Right atrium auricular region (tissue), 2 donors: Measurements from ENCODE around the gene UBE2F. TPM values are rescaled to one million over a fixed set of nuclear protein-coding genes. Genes with fewer than 3 reads are reported as not detected.

Experiments
- DNase-seq: peaks from one replicate; pipeline ENCODE4 v3.0.0-alpha.2; 2019; ENCODE audit warnings: low spot score
- H3K27ac ChIP-seq, 2 donors: fragments of 200-600 bp; sonication (generic); 1 replicate in 1 of 2; 2 replicates in 1 of 2; pipeline ENCODE4 v1.5.1; 2016 to 2019
- H3K27me3 ChIP-seq, 2 donors: fragments of 200-600 bp; sonication (generic); one replicate each; pipeline versions ENCODE4 v1.5.1 to v1.6.0; 2017 to 2019
- H3K36me3 ChIP-seq: fragments of 200-600 bp; sonication (generic); one replicate; pipeline ENCODE4 v1.5.1; 2016
- H3K4me1 ChIP-seq, 2 donors: fragments of 200-600 bp; sonication (generic); one replicate each; pipeline versions ENCODE4 v1.5.1 to v1.6.0; 2017 to 2019
- H3K4me3 ChIP-seq, 2 donors: fragments of 200-600 bp; sonication (generic); 1 replicate in 1 of 2; 2 replicates in 1 of 2; pipeline ENCODE4 v1.5.1; 2017 to 2019; ENCODE audit warnings: mild to moderate bottlenecking in 1 of 2, moderate library complexity in 1 of 2
- H3K9me3 ChIP-seq, 2 donors: fragments of 200-600 bp; sonication (generic); one replicate each; pipeline ENCODE4 v1.5.1; 2019
- total RNA-seq, 2 donors: library from RNA; depleted of rRNA; stranded (reverse); fragments of >200 nt; gene quantifications; one replicate each; pipeline ENCODE4 v1.1.0, GENCODE V29; 2016
- TF ChIP-seq, protein P1 (sequence below), 2 donors: fragments of 200-600 bp; sonication (generic); IDR thresholded peaks; one replicate each; pipeline ENCODE4 v1.5.1; 2019; ENCODE audit warnings: antibody characterized with exemption in 2 of 2

Gene UBE2F
- total RNA-seq, 2 donors from 2014 or later: 78.4 to 79.6 TPM

DNA sequence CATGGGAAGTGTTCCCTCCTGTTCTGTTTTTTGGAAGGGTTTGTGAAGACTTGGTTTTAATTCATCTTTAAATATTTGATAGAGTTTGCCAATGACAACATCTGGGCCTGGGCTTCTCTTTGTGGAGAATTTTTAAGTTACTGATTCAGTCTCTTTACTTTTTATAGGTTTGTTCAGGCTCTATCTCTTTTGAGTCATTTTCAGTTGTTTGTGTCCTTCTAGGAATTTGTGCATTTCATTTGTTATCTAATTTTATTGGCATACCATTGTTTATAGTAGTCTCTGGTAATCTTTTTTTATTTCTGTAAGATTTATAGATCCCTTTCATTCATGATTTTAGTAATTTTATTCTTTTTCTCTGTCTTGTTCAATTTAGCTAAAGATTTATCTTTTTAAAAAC, 108.6 kb downstream of the UBE2F start:
- Histone ChIP-seq H3K27ac (no peak overlapping the region), H3K36me3 (peaks cover 14% of the 10 kb centered on the region), H3K9me3 (no peaks in the 10 kb centered on the region), H3K4me3 (no peak overlapping the region), H3K4me1 (no peaks in the 10 kb centered on the region), H3K27me3 (no peaks in the 10 kb centered on the region)
- TF ChIP-seq, protein P1, sequence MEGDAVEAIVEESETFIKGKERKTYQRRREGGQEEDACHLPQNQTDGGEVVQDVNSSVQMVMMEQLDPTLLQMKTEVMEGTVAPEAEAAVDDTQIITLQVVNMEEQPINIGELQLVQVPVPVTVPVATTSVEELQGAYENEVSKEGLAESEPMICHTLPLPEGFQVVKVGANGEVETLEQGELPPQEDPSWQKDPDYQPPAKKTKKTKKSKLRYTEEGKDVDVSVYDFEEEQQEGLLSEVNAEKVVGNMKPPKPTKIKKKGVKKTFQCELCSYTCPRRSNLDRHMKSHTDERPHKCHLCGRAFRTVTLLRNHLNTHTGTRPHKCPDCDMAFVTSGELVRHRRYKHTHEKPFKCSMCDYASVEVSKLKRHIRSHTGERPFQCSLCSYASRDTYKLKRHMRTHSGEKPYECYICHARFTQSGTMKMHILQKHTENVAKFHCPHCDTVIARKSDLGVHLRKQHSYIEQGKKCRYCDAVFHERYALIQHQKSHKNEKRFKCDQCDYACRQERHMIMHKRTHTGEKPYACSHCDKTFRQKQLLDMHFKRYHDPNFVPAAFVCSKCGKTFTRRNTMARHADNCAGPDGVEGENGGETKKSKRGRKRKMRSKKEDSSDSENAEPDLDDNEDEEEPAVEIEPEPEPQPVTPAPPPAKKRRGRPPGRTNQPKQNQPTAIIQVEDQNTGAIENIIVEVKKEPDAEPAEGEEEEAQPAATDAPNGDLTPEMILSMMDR (IDR thresholded peaks at IDR 0.05): no peak
- no peak for DNase-seq

DNA sequence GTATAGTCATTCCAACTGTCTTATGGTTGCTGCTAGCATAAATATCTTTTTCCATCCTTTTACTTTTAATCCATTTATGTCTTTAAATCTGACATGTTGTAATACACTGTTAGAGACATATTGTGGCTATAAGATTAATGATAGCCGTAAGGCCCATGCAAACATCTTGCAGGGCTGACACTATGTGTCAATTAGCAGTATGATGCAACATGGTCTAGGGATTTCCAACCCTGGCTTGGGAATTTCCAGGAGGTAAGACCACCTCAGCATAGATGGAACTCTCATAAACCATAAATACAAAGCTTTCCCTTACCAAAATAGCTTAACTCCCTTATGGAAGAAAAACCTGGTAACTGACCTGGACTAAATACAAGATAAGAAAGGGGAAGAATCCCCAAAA, 110.5 kb downstream of the UBE2F start:
- no peak for DNase-seq
- Histone ChIP-seq H3K27me3 (no peaks in the 10 kb centered on the region), H3K36me3 (peaks cover 14% of the 10 kb centered on the region), H3K27ac (no peak overlapping the region), H3K4me1 (no peaks in the 10 kb centered on the region), H3K9me3 (no peaks in the 10 kb centered on the region), H3K4me3 (no peak overlapping the region)
- TF ChIP-seq, protein P1 (IDR thresholded peaks at IDR 0.05): no peak

- no peaks in the 10 kb centered on the region for H3K9me3 ChIP-seq
- no peak overlapping the region for H3K4me3 ChIP-seq
- H3K36me3 ChIP-seq: peaks cover 20% of the 10 kb centered on the region
- no peaks in the 10 kb centered on the region for H3K27me3 ChIP-seq
- no peaks in the 10 kb centered on the region for H3K4me1 ChIP-seq
- no peak for DNase-seq
- TF ChIP-seq, protein P1 (IDR thresholded peaks at IDR 0.05): no peak
- no peak overlapping the region for H3K27ac ChIP-seq
Measured at GRCh38 chr2:238079874-238080327, 113.1 kb downstream of the UBE2F start.

GRCh38 chr2:238080518-238080917, 113.7 kb downstream of the UBE2F start:
- Histone ChIP-seq H3K27me3 (no peaks in the 10 kb centered on the region), H3K9me3 (no peaks in the 10 kb centered on the region), H3K4me3 (no peak overlapping the region), H3K27ac (no peak overlapping the region), H3K4me1 (no peaks in the 10 kb centered on the region), H3K36me3 (peaks cover 20% of the 10 kb centered on the region)
- peak; percentile 42 for DNase-seq
- TF ChIP-seq, protein P1 (IDR thresholded peaks at IDR 0.05): no peak

GRCh38 chr2:238081150-238081549, 114.3 kb downstream of the UBE2F start:
- H3K4me3 ChIP-seq: no peak overlapping the region
- peaks cover 20% of the 10 kb centered on the region for H3K36me3 ChIP-seq
- no peaks in the 10 kb centered on the region for H3K4me1 ChIP-seq
- H3K27me3 ChIP-seq: no peaks in the 10 kb centered on the region
- no peaks in the 10 kb centered on the region for H3K9me3 ChIP-seq
- TF ChIP-seq, protein P1 (IDR thresholded peaks at IDR 0.05): no peak
- peak; percentile 11 for DNase-seq
- H3K27ac ChIP-seq: no peak overlapping the region

- DNase-seq: peak; percentile 32
- Histone ChIP-seq H3K27me3 (no peaks in the 10 kb centered on the region), H3K4me3 (no peak overlapping the region), H3K9me3 (no peaks in the 10 kb centered on the region), H3K4me1 (no peaks in the 10 kb centered on the region), H3K27ac (no peak overlapping the region), H3K36me3 (peaks cover 20% of the 10 kb centered on the region)
- TF ChIP-seq, protein P1 (IDR thresholded peaks at IDR 0.05): no peak
Measured at GRCh38 chr2:238081561-238081960, 114.7 kb downstream of the UBE2F start.
